Measurements from ENCODE around the gene ZYG11B.
A peak's percentile ranks its signal among the peaks of the same experiment; 100 is the strongest.
"Not testable (repeated sequence)": the region's sequence is repeated elsewhere in the genome, so short reads cannot be mapped to it uniquely, and the experiment has no call there.

Gene ZYG11B

DNA sequence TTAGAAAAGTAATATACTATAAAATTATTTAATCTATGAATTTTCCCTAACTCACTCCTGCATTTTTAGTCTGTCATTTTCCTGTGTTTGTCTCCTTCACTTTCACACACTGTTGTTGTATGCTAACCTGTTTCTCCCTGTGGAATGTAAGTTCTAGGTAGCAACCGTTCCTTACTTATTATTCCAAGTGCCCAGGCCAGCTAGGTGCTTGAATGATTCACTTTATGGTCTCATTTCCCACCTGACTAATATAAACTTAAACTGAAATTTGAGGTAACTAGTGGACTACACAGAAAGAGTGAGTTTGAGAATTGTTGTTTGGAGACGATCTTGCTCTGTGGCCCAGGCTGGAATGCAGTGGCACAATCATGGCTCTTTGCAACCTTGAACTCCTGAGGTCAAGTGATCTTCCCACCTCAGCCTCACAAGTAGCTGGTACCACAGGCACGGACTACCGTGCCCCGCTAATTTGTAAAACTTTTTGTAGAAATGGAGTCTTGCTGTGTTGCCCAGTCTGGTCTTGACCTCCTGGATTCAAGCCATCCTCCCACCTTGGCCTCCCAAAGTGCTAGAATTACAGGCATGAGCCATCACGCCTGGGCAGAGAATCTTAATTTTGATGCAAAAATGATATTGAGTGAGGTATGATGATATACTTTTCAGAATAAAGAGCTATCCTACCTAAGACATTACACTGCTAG, 1.9 kb downstream of the ZYG11B start:
- DNase-seq (ENCODE audit: low read depth): no peak
- peak overlapping the region; percentile 77 for H3K4me3 ChIP-seq (replicated peaks; ENCODE audit: low read depth, low read length)
- TF ChIP-seq, protein P1, sequence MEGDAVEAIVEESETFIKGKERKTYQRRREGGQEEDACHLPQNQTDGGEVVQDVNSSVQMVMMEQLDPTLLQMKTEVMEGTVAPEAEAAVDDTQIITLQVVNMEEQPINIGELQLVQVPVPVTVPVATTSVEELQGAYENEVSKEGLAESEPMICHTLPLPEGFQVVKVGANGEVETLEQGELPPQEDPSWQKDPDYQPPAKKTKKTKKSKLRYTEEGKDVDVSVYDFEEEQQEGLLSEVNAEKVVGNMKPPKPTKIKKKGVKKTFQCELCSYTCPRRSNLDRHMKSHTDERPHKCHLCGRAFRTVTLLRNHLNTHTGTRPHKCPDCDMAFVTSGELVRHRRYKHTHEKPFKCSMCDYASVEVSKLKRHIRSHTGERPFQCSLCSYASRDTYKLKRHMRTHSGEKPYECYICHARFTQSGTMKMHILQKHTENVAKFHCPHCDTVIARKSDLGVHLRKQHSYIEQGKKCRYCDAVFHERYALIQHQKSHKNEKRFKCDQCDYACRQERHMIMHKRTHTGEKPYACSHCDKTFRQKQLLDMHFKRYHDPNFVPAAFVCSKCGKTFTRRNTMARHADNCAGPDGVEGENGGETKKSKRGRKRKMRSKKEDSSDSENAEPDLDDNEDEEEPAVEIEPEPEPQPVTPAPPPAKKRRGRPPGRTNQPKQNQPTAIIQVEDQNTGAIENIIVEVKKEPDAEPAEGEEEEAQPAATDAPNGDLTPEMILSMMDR (IDR thresholded peaks at IDR 0.05; ENCODE audit: low read length, missing control alignments): no peak

DNA sequence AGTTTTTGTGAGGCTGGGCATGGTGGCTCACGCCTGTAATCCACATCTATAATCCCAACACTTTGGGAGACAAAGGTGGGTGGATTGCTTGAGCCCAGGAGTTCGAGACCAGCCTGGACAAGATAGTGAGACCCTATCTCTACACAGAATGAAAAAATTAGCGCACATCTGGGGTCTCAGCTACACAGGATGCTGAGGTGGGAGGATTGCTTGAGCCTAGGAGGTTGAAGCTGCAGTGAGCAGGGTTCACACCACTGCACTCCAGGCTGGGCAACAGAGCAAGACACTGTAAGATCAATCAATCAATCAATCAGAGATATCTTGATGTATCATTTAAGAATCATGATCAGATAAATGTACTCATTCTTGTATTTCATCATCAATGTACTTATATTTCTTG, 7.1 kb downstream of the ZYG11B start:
- TF ChIP-seq, protein P1 (IDR thresholded peaks at IDR 0.05; ENCODE audit: low read length, missing control alignments): no peak
- no peak overlapping the region for H3K4me3 ChIP-seq (replicated peaks; ENCODE audit: low read depth, low read length)
- no peak for DNase-seq (ENCODE audit: low read depth)

DNA sequence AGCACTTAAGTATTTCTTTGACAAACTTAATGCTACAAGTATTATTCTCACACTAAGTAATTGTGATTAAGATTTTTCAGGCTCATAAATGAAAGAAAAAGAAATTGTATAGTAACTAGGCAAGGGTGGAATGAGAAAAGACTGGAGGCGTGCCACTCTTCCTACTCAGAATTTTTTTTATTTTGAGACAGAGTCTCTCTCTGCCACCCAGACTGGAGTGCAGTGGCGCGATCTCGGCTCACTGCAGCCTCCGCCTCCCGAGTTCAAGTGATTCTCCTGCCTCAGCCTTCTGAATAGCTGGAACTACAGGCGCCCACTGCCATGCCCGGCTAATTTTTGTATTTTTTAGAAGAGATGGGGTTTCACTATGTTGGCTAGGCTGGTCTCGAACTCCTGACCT, 9.1 kb downstream of the ZYG11B start:
- H3K4me3 ChIP-seq (replicated peaks; ENCODE audit: low read depth, low read length): not testable (repeated sequence)

DNA sequence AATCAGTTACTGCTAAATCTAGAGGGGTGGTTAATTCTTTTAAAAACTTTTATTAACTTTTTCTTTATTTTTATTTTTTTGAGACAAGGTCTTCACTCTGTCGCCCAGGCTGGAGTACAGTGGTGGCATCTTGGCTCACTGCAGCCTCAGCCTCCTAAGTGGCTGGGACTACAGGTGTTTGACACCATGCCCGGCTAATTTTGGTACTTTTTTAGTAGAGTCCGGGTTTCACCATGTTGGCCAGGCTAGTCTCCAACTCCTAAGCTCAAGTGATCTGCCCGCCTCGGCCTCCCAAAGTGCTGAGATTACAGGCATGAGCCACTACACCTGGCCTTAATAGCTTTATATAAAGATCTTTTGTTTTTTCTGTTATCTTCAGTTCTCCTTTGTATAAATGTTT, 11.9 kb downstream of the ZYG11B start:
- TF ChIP-seq, protein P1 (IDR thresholded peaks at IDR 0.05; ENCODE audit: low read length, missing control alignments): no peak
- no peak overlapping the region for H3K4me3 ChIP-seq (replicated peaks; ENCODE audit: low read depth, low read length)

More for the DNA sequence above, 9.1 kb downstream of the ZYG11B start:
- not testable (repeated sequence) for DNase-seq (ENCODE audit: low read depth)

DNA sequence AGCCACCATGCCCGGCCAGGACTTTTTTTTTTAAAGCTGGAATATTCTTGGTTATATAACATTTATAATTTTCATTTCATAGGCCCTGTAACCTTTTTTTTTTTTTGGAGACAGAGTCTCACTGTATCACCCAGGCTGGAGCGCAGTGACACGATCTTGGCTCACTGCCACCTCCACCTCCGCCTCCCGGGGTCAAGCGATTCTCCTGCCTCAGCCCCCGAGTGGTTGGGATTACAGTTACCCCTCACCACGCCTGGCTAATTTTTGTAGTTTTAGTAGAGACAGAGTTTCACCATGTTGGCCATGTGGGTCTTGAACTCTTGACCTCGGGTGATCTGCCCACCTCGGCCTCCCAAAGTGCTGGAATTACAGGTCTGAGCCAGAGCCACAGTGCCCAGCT, 12.6 kb downstream of the ZYG11B start:
- no peak overlapping the region for H3K4me3 ChIP-seq (replicated peaks; ENCODE audit: low read depth, low read length)
- TF ChIP-seq, protein P1 (IDR thresholded peaks at IDR 0.05; ENCODE audit: low read length, missing control alignments): no peak
- no peak for DNase-seq (ENCODE audit: low read depth)

More for the DNA sequence above, 11.9 kb downstream of the ZYG11B start:
- no peak for DNase-seq (ENCODE audit: low read depth)

DNA sequence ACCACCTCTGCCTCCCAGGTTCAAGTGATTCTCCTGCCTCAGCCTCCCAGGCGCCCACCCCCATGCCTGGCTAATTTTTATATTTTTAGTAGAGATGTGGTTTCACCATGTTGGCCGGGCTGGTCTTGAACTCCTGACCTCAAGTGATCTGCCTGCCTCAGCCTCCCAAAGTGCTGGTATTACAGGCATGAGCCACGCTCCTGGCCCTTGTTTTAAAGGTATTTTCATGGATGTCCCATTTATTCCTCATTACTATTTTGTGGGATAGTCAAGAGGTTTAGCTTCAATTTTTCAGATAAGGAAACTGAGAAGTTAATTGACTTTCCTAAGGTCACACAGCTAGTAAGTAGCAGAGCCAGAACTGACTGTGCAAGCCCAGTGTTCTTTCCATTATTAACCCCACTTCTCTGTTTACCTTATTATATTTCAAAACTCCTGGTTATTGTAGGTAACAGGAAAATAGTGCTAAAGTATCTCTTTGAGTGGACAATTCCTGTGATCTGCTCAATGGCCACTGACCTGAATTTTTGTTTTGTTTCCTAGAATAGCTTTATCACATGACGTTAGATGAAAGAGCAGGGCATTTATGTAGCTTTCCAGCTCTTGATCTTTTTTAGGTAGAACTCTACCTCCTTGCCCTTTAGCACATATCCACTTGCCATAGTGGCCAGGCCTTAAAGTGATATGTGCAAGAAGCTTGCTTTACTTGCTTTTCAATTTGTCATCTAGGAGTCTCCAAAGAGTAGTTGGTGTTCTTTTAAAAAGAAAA, 13.6 kb downstream of the ZYG11B start:
- no peak overlapping the region for H3K4me3 ChIP-seq (replicated peaks; ENCODE audit: low read depth, low read length)
- TF ChIP-seq, protein P1 (IDR thresholded peaks at IDR 0.05; ENCODE audit: low read length, missing control alignments): no peak

DNA sequence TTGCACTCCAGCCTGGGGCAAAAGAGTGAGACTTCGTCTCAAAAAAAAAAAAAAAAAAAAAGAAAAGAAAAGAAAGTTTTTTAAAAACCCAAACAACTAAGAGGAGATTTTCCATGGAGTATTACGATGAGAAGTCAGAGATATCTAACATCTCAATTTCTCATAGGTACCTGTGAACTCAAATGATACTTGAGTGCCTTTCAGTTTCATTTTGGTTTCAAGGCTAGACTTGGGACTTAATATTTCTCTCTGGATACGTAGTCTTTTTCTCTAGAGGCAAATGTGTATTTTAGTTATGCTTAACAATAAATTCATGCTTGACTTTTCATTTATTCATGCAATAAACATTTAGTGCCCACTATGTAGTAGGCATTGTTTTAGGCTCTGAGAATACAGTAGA, 15.0 kb downstream of the ZYG11B start:
- H3K4me3 ChIP-seq (replicated peaks; ENCODE audit: low read depth, low read length): no peak overlapping the region
- TF ChIP-seq, protein P1 (IDR thresholded peaks at IDR 0.05; ENCODE audit: low read length, missing control alignments): no peak
- DNase-seq (ENCODE audit: low read depth): no peak

More for the DNA sequence above, 13.6 kb downstream of the ZYG11B start:
- DNase-seq (ENCODE audit: low read depth): no peak

Data from fibroblast of pulmonary artery (primary cell).